Activated T-cell treated with anti-CD3 and anti-CD28 coated beads, Interleukin-2, amount 50 U/mL, for 4 hours (primary cell): Measurements from ENCODE around the gene CFAP157. TPM values are rescaled to one million over a fixed set of nuclear protein-coding genes. Genes with fewer than 3 reads are reported as not detected.

ENCODE experiments used
- ATAC-seq, 2 donors: fragments of 200-7000 bp; cut with Tn5 transposase; one replicate each; pipeline ENCODE4 v1.10.0; 2021
- DNase-seq: peaks from one replicate; pipeline ENCODE4 v3.0.0-alpha.2; 2020
- H3K27me3 Mint-ChIP-seq: one replicate; pipeline ENCODE4 v1.8.0; 2021; ENCODE audit warnings: low read depth, mixed read lengths
- H3K36me3 Mint-ChIP-seq: one replicate; pipeline ENCODE4 v1.8.0; 2022; ENCODE audit warnings: mixed read lengths; ENCODE audit not compliant: insufficient read depth
- H3K4me1 Mint-ChIP-seq: one replicate; pipeline ENCODE4 v1.8.0; 2021; ENCODE audit warnings: low read depth, mixed read lengths
- H3K4me3 Mint-ChIP-seq: one replicate; pipeline ENCODE4 v1.8.0; 2021; ENCODE audit warnings: mild to moderate bottlenecking, moderate library complexity, mixed read lengths
- H3K9me3 Mint-ChIP-seq: one replicate; pipeline ENCODE4 v1.8.0; 2021; ENCODE audit warnings: mixed read lengths
- total RNA-seq, 3 donors: library from RNA; stranded (reverse); gene quantifications; one replicate each; pipeline ENCODE4 v1.2.1, GENCODE V29; 2021

Gene CFAP157
- total RNA-seq, 3 donors from 2014 or later: not detected

GRCh38 chr9:127715470-127716337 is 8.9 kb downstream of the CFAP157 start, which contains the start of the genes PTRH1 and TTC16:
TSS of gene PTRH1 (minus strand) at chr9:127715663. CDS start at chr9:127715639, 24 bp downstream.
TSS of gene TTC16 (plus strand) at chr9:127716079. CDS start at chr9:127716146, 67 bp downstream.
- H3K27me3 Mint-ChIP-seq: no peaks in the 10 kb centered on the region
- H3K4me1 Mint-ChIP-seq: peaks cover 40% of the 10 kb centered on the region
- ATAC-seq (peak; percentile 97), DNase-seq (peak; percentile 96)
- no peaks in the 10 kb centered on the region for H3K9me3 Mint-ChIP-seq
- H3K4me3 Mint-ChIP-seq: peak within 1 kb of the TSS; percentile 98
- no peaks in the 10 kb centered on the region for H3K36me3 Mint-ChIP-seq

- peak overlapping the region; percentile 98 for H3K4me3 Mint-ChIP-seq
- H3K36me3 Mint-ChIP-seq: no peaks in the 10 kb centered on the region
- H3K4me1 Mint-ChIP-seq: peaks cover 37% of the 10 kb centered on the region
- H3K9me3 Mint-ChIP-seq: no peaks in the 10 kb centered on the region
- no peak for ATAC-seq
- no peak for DNase-seq
- H3K27me3 Mint-ChIP-seq: no peaks in the 10 kb centered on the region
These were observed 9.6 kb downstream of the CFAP157 start for GRCh38 chr9:127716412-127716811.

- ATAC-seq (no peak), DNase-seq (no peak)
- Mint-ChIP-seq H3K4me1 (peaks cover 37% of the 10 kb centered on the region), H3K9me3 (no peaks in the 10 kb centered on the region), H3K36me3 (no peaks in the 10 kb centered on the region), H3K27me3 (no peaks in the 10 kb centered on the region), H3K4me3 (no peak overlapping the region)
These were observed 11.0 kb downstream of the CFAP157 start for GRCh38 chr9:127717766-127718165.

- H3K4me1 Mint-ChIP-seq: peaks cover 30% of the 10 kb centered on the region
- H3K36me3 Mint-ChIP-seq: no peaks in the 10 kb centered on the region
- no peaks in the 10 kb centered on the region for H3K9me3 Mint-ChIP-seq
- DNase-seq: no peak
- H3K27me3 Mint-ChIP-seq: no peaks in the 10 kb centered on the region
- ATAC-seq: no peak
- H3K4me3 Mint-ChIP-seq: peak overlapping the region; percentile 17
These were observed 13.5 kb downstream of the CFAP157 start for GRCh38 chr9:127720031-127720864.

- Mint-ChIP-seq H3K9me3 (no peaks in the 10 kb centered on the region), H3K4me1 (peaks cover 27% of the 10 kb centered on the region), H3K4me3 (no peak overlapping the region), H3K36me3 (no peaks in the 10 kb centered on the region), H3K27me3 (no peaks in the 10 kb centered on the region)
- ATAC-seq: no peak
- DNase-seq: no peak
These were observed 14.1 kb downstream of the CFAP157 start for GRCh38 chr9:127720865-127721227.

- ATAC-seq (peak in 1 of 2 donors; percentile 25), DNase-seq (no peak)
- H3K4me3 Mint-ChIP-seq: no peak overlapping the region
- no peaks in the 10 kb centered on the region for H3K9me3 Mint-ChIP-seq
- H3K36me3 Mint-ChIP-seq: no peaks in the 10 kb centered on the region
- peaks cover 21% of the 10 kb centered on the region for H3K4me1 Mint-ChIP-seq
- H3K27me3 Mint-ChIP-seq: no peaks in the 10 kb centered on the region
These were observed 14.6 kb downstream of the CFAP157 start for GRCh38 chr9:127721391-127721821.

- Mint-ChIP-seq H3K4me1 (peaks cover 20% of the 10 kb centered on the region), H3K4me3 (no peak overlapping the region), H3K36me3 (no peaks in the 10 kb centered on the region), H3K27me3 (no peaks in the 10 kb centered on the region), H3K9me3 (no peaks in the 10 kb centered on the region)
- no peak for ATAC-seq
- DNase-seq: no peak
These were observed 15.4 kb downstream of the CFAP157 start for GRCh38 chr9:127722055-127722745.

GRCh38 chr9:127723013-127723412 is 16.2 kb downstream of the CFAP157 start:
- ATAC-seq (no peak), DNase-seq (no peak)
- no peaks in the 10 kb centered on the region for H3K9me3 Mint-ChIP-seq
- no peaks in the 10 kb centered on the region for H3K36me3 Mint-ChIP-seq
- no peak overlapping the region for H3K4me3 Mint-ChIP-seq
- H3K4me1 Mint-ChIP-seq: peaks cover 20% of the 10 kb centered on the region
- no peaks in the 10 kb centered on the region for H3K27me3 Mint-ChIP-seq

- no peaks in the 10 kb centered on the region for H3K27me3 Mint-ChIP-seq
- no peaks in the 10 kb centered on the region for H3K9me3 Mint-ChIP-seq
- ATAC-seq (no peak), DNase-seq (no peak)
- peaks cover 20% of the 10 kb centered on the region for H3K4me1 Mint-ChIP-seq
- H3K4me3 Mint-ChIP-seq: no peak overlapping the region
- H3K36me3 Mint-ChIP-seq: no peaks in the 10 kb centered on the region
These were observed 16.7 kb downstream of the CFAP157 start for GRCh38 chr9:127723444-127723843.

GRCh38 chr9:127724012-127724411 is 17.2 kb downstream of the CFAP157 start:
- ATAC-seq (no peak), DNase-seq (no peak)
- no peaks in the 10 kb centered on the region for H3K27me3 Mint-ChIP-seq
- no peaks in the 10 kb centered on the region for H3K36me3 Mint-ChIP-seq
- peaks cover 20% of the 10 kb centered on the region for H3K4me1 Mint-ChIP-seq
- H3K4me3 Mint-ChIP-seq: no peak overlapping the region
- H3K9me3 Mint-ChIP-seq: no peaks in the 10 kb centered on the region

GRCh38 chr9:127726871-127727270 is 20.1 kb downstream of the CFAP157 start:
- no peaks in the 10 kb centered on the region for H3K9me3 Mint-ChIP-seq
- H3K36me3 Mint-ChIP-seq: peaks cover under 1% of the 10 kb centered on the region
- DNase-seq: no peak
- no peak overlapping the region for H3K4me3 Mint-ChIP-seq
- H3K27me3 Mint-ChIP-seq: no peaks in the 10 kb centered on the region
- no peaks in the 10 kb centered on the region for H3K4me1 Mint-ChIP-seq
- no peak for ATAC-seq

- no peaks in the 10 kb centered on the region for H3K9me3 Mint-ChIP-seq
- DNase-seq (no peak), ATAC-seq (no peak)
- peaks cover 4% of the 10 kb centered on the region for H3K36me3 Mint-ChIP-seq
- H3K4me3 Mint-ChIP-seq: no peak overlapping the region
- H3K27me3 Mint-ChIP-seq: no peaks in the 10 kb centered on the region
- H3K4me1 Mint-ChIP-seq: peaks cover 3% of the 10 kb centered on the region
These were observed 22.0 kb downstream of the CFAP157 start for GRCh38 chr9:127728808-127729207.

- no peaks in the 10 kb centered on the region for H3K27me3 Mint-ChIP-seq
- H3K4me1 Mint-ChIP-seq: peaks cover 11% of the 10 kb centered on the region
- no peak for DNase-seq
- no peaks in the 10 kb centered on the region for H3K9me3 Mint-ChIP-seq
- peaks cover 4% of the 10 kb centered on the region for H3K36me3 Mint-ChIP-seq
- no peak for ATAC-seq
- H3K4me3 Mint-ChIP-seq: no peak overlapping the region
These were observed 22.9 kb downstream of the CFAP157 start for GRCh38 chr9:127729522-127730256.
